SK-N-MC (cell line): ENCODE measurements around the gene PHF2.

ENCODE experiments used
- EZH2 ChIP-seq: fragments of 200-600 bp; sonication (generic); IDR thresholded peaks from one replicate; pipeline ENCODE4 v1.6.1; 2017; ENCODE audit warnings: antibody characterized with exemption
- POLR2AphosphoS5 ChIP-seq: IDR thresholded peaks from 2 replicates; pipeline ENCODE4 v1.6.1; 2012; ENCODE audit warnings: mild to moderate bottlenecking, low read depth, low read length, borderline replicate concordance

DNA sequence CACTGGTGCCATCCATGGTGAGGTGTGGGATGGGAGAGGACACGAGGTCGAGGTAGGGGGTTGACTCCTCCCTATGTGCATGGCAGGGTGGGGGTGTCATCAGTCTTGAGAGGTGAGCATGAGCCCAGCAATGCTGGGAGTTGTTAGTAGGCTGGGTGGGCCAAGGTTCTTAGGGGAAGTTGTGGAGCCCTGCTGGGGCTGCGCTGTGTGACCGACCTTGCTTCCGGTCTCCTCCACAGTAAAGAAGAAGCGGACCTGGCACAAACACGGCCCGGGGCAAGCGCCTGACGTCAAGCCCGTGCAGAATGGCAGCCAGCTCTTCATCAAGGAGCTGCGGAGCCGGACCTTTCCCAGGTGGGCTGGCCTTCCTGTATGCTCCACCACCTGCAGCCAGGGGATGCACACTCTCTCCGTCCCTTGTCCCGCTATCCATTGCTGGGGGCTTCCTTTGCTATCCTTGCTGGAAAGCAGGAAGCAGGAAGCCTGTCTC, 59.8 kb downstream of the PHF2 start:
- no peak for TF ChIP-seq EZH2
- no peak for TF ChIP-seq POLR2AphosphoS5
